Measurements from ENCODE around the gene SSR2.
"Not testable (repeated sequence)": the region's sequence is repeated elsewhere in the genome, so short reads cannot be mapped to it uniquely, and the experiment has no call there.

Gene SSR2

DNA sequence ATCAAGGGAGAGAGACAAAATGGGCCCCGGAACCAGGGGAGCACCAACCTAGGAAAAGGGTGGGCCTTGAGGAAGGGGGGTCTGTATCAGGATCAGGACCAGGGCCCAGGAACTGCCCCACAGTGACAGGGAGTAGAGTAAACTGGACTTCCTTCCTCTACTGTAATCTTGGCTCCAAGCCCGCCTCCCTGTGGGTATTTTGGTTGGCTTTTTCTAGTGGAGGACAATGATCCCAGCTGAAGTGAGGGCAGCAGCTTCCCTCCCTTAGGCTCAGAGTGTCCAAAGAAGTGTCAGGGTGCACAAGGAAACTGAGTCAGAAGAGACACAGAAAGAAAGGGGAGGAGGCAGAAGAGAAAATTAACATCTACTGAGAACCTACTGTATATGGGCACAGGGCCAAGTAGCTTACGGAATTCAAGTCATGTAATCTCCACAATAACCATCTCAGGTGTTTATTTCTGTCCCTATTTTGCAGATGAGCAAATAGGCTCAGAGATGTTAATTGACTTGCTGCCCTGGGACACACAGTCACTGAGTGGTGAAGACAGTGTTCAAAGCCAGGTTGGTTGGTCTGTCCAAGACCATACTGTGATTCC is 28.0 kb upstream of the SSR2 start:
- no peak for DNase-seq (ENCODE audit: low read depth in 2 of 2)

DNA sequence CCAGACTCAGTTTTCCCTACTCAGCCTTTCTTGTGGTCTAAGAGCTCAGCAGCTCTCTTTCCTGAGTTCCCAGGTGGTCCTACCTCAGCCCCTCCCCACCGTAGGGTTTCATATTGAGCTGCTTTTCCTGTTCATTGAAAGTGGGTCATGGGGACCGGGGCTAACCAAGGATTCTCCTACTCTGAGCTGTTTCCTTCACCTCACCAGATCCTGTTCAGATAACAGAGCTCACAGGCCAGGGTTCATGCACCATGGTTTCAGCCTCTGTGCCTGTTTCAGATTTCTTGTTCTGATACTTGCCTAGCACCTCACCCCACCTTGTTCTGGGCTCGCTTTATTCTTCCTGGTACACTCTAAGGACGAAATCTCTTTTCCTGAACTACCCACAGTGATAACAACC is 24.3 kb upstream of the SSR2 start:
- DNase-seq (ENCODE audit: low read depth in 2 of 2): no peak

GRCh38 chr1:156042828-156043227 is 22.1 kb upstream of the SSR2 start:
- DNase-seq (ENCODE audit: low read depth in 2 of 2): no peak

- DNase-seq (ENCODE audit: low read depth in 2 of 2): not testable (repeated sequence)
Measured at GRCh38 chr1:156034991-156035390, 14.2 kb upstream of the SSR2 start.

- DNase-seq (ENCODE audit: low read depth in 2 of 2): no peak
Measured at GRCh38 chr1:156033011-156033410, 12.3 kb upstream of the SSR2 start.

- DNase-seq (ENCODE audit: low read depth in 2 of 2): no peak
Measured at GRCh38 chr1:156026588-156026987, 5.8 kb upstream of the SSR2 start.

GRCh38 chr1:156025876-156026275 is 5.1 kb upstream of the SSR2 start:
- DNase-seq (ENCODE audit: low read depth in 2 of 2): no peak

DNA sequence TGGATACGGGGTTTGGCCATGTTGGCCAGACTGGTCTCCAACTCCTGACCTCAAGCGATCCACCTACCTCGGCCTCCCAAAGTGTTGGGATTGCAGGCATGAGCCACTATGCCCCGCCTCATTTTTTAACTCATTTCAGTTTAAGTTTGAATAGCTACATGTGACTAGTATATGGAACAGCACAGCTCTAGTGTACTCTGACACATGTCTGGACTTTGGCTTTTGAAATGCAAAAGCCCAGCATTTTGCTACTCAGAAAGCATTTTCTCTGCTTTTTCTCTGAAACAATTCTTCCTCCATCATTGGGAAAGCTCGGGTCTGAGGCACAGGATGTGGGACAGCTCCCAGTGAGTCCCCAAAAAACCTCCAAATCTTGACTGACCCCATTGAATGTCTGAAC is 4.0 kb upstream of the SSR2 start:
- DNase-seq (ENCODE audit: low read depth in 2 of 2): no peak

DNA sequence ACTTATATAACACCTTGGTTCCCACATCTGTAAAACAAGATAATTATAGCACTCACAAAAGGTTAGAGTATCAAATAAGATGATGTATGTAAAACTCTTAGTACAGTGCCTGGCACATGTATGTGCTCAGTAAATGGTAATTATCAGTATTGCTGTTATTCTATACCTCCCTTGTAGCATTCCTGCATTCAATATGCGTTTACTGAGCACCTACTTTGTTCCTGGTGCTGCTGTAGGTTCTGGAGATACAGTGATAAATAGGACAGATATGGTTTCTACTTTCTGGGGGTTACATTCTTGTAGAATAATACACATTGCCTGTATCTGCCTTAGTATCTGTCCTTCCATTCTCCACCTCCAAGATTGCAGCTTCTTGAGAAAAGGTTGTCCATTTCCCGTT is 1.2 kb upstream of the SSR2 start:
- no peak for DNase-seq (ENCODE audit: low read depth in 2 of 2)

GRCh38 chr1:156021093-156021428 is 310 bp upstream of the SSR2 start:
- DNase-seq (ENCODE audit: low read depth in 2 of 2): no peak

GRCh38 chr1:156019946-156020292 is 832 bp downstream of the SSR2 start:
- DNase-seq (ENCODE audit: low read depth in 2 of 2): no peak

- DNase-seq (ENCODE audit: low read depth in 2 of 2): no peak
Measured at GRCh38 chr1:156014829-156015228, 5.9 kb downstream of the SSR2 start.

- DNase-seq (ENCODE audit: low read depth in 2 of 2): no peak
Measured at GRCh38 chr1:156012051-156012817, 8.5 kb downstream of the SSR2 start.

DNA sequence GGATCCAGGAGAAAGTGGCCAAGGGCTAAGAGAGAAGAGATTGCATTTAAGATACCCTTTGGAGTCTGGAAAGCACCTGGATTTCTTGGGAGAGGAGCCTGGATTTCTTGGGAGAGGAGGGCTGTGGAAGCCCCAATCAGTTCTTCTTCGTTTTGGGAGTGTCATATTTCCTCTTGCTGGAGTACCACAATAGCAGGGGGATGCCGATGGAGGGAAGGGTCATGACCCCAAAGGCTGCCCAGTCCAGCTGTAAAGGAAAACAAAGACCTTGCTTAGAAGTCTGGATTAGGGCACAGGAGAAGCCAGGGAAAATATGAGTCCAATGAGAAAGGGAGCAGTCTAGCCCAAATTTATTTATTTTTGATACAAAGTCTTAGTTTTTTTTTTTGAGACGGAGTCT is 11.3 kb downstream of the SSR2 start:
- no peak for DNase-seq (ENCODE audit: low read depth in 2 of 2)

DNA sequence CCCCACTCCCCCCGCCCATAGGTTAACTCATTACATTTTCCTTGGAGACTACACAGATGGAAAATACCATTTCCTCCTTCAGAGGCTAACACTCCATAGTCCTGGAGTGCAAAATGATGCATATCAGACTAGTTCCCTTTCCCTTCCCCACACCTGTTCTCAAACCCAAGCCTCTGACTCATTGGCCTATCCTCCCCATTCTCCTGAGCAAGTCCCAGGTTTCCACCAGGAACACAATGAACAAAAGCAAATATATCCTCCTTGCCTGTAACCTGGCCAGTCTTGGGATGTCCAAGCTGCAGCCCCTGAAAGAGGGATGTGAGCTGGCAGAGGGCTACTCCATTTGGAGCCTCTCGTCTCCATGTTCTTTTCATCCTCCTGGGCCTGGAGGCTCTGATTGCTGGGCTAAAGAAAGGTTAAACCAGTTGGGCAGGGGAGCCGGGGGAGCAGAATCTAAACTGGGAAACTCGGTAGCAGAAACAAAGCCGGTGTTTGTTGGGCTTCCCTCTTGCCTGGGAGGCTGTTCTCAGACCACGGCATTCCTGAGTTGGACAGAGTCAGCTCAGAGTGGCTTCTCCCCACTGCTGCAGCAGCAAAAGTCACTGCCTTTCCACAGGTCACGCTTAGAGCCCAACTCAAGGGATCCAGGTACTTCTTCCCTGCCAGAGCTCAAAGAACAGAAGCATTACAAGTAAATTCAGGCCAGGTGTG is 13.9 kb downstream of the SSR2 start:
- no peak for DNase-seq (ENCODE audit: low read depth in 2 of 2)

DNA sequence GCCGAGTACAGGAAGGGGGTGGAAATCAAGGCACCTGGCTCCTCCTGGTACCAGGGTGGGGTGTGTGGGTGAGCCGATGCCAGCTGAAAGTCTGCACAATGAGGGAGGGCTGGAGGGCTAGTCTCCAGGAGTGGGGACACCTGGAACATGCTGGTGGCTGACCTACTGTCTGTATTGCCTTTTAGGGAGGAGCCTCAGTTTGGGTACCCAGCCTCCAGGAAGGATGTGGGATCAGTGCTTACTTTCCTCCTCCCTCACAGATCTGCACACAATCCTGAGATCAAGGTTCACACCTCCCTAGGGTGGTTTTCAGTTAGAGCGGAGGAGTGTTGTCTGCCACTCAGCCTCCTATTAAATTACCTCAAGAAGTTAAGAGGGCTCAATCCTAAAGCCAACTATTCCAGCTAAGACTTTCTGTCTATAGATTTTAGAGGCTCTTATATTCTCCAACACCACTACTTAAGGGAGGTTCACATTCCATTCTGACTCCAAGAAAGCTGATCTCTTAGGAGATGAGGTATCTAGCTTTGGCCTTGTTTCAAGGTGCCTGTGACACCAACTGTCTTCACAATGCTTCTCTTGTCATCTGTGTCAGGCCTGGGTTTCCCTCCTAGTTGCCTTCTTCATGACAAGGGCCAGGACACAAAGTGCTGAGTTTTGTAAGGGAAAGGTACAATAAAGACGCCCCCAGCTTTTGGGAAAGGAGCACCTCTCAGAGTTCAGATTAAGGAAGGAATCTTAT is 15.7 kb downstream of the SSR2 start:
- no peak for DNase-seq (ENCODE audit: low read depth in 2 of 2)

DNA sequence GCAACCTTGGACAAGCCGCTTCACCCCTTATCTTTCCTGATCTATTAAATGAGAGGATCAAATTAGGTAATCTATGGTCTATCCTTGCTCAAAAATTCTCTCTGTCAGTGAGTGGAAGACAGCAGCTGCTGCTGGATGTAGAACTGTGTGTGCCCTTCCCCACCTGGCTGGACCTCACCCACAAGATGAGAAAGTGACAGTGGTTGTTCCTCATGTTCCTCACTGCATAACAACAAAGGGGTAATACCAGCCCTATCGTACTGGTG is 16.9 kb downstream of the SSR2 start:
- DNase-seq (ENCODE audit: low read depth in 2 of 2): no peak

DNA sequence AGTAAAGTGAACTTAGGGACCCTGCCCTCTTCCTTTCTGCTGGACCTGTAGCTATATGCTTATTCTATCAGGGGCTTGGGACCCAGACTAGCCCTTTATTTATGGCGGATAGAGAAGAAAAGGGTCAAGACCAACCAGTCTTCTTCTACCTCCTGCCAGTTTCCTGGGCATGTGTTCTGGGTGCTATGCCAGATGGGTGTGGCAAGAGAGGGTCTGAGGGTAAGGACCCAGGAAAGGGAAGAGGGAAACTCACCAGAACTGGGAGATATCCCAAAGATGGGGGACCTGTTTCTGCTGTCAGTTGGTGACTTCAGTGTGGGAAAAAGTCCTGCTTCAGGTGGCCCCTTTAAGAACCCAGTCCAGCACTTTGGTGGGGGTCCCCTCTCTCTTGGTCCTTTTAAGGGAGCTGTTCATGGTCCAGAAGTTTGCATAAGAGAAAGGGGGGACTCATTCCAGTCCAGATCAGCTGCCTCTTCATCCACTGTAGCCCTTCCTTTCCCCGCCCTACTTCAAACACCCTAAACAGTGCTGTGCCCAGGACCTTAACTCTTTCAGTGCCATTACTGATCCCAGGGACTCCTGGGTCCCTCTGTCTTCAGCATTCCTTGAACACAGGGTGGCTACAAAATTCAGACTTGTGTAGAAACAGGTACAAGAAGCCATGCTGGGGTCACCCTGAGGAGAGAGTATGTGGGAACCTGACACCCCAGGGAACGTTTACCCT is 18.4 kb downstream of the SSR2 start:
- DNase-seq (ENCODE audit: low read depth in 2 of 2): no peak

DNA sequence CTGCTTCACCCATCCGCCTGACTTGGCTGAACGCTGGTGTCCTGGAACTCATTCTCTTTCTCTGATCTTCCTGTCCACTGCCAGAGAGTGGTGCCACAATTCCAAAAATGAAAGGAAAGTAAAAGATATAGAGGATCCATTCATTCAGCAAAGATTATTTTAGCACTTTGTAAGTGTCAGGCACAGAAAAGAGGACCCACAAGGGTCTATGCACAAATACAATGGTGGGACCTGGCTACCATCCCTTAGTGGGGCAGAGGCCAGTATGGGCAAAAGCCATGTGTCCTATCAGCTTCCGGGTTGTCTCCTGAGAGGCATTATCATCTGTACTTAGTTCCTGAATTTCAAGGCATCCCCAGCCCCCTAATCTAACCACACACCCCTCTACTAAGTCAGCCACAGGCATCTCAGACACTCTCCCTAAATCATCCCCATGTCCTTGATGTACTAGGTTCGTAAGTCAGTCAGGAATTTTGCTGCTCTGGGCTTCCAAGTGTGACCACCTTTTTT is 19.0 kb downstream of the SSR2 start:
- no peak for DNase-seq (ENCODE audit: low read depth in 2 of 2)

DNA sequence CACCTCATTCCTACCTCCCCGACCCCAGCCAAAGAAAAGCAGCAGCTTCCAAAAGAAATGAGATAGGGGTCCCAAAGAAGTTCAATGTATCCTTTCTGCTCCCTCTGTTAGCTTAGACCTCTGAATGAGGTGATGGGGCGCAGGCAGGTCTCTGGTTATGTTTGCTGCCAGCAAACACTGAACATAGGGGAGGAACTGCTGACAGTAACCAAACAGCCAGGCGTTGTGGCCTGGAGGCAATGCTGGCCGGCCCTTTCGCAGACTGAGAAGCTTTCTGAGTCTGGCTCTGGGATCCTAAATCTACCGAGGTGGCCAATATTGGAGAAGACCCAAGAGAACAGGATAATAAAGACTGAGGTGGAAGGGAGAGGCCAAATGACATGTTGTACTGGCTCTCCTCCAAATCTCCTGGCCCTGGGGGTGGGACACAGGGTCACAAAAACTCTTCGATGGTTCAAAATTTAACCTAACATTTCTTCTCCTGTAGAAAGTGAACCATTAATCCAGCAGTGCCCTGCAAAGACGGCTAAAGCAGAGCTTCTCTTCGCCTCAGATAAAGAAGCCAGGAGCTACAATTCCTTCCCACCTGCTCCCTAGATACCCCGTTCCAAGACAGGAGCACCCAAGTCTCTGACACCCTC is 19.6 kb downstream of the SSR2 start:
- no peak for DNase-seq (ENCODE audit: low read depth in 2 of 2)

DNA sequence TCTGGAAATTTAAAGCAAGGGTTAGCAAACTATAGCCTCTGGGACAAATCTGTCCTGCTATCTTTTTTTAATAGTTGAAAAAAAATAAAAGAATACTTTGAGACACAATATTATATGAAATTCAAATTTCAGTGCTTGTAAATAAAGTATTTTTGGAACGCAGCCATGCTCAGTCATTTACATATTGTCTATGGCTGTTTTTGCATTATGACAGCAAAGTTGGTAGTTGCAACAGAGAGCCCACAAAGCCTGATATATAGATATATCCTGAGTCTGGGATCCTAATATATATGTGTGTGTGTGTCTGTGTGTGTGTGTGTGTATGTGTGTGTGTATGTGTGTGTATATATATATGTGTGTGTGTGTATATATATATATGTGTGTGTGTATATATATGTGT is 20.8 kb downstream of the SSR2 start:
- DNase-seq (ENCODE audit: low read depth in 2 of 2): no peak

- no peak for DNase-seq (ENCODE audit: low read depth in 2 of 2)
Measured at GRCh38 chr1:155996166-155996565, 24.6 kb downstream of the SSR2 start.
